NCI-H748 treated with DMSO at 0.1 percent for 48 hours (cell line): ENCODE data around the gene TFG.

Experiments used
- DNase-seq: peaks from one replicate; lab custom pipeline; 2025; lab: John Stamatoyannopoulos, UW

TFG gene

GRCh38 chr3:100706365-100706764 lies 2.9 kb upstream of the TFG start:
- no peak for DNase-seq

GRCh38 chr3:100708644-100708988 lies 678 bp upstream of the TFG start:
- no peak for DNase-seq

- no peak for DNase-seq
Observed at GRCh38 chr3:100709842-100710260, 557 bp downstream of the TFG start.

GRCh38 chr3:100710261-100710968 lies 1.1 kb downstream of the TFG start:
- no peak for DNase-seq

GRCh38 chr3:100715176-100715575 lies 5.9 kb downstream of the TFG start:
- DNase-seq = no peak

- no peak for DNase-seq
Observed at GRCh38 chr3:100717063-100717462, 7.8 kb downstream of the TFG start.

GRCh38 chr3:100717637-100718487 lies 8.6 kb downstream of the TFG start:
- no peak for DNase-seq

- no peak for DNase-seq
Observed at GRCh38 chr3:100719136-100719535, 9.8 kb downstream of the TFG start.

- no peak for DNase-seq
Observed at GRCh38 chr3:100720426-100720825, 11.1 kb downstream of the TFG start.

GRCh38 chr3:100725935-100726513 lies 16.7 kb downstream of the TFG start:
- no peak for DNase-seq

- no peak for DNase-seq
Observed at GRCh38 chr3:100726706-100727105, 17.4 kb downstream of the TFG start.

GRCh38 chr3:100730524-100730923 lies 21.2 kb downstream of the TFG start:
- no peak for DNase-seq

GRCh38 chr3:100732435-100732834 lies 23.1 kb downstream of the TFG start:
- no peak for DNase-seq

- DNase-seq = no peak
Observed at GRCh38 chr3:100737334-100737733, 28.0 kb downstream of the TFG start.

GRCh38 chr3:100740207-100740606 lies 30.9 kb downstream of the TFG start:
- no peak for DNase-seq

GRCh38 chr3:100743535-100743934 lies 34.2 kb downstream of the TFG start:
- DNase-seq = no peak

GRCh38 chr3:100744671-100745070 lies 35.4 kb downstream of the TFG start:
- no peak for DNase-seq

- DNase-seq = no peak
Observed at GRCh38 chr3:100745617-100746016, 36.3 kb downstream of the TFG start.

GRCh38 chr3:100746092-100746491 lies 36.8 kb downstream of the TFG start:
- DNase-seq = no peak

GRCh38 chr3:100748220-100748619 lies 38.9 kb downstream of the TFG start:
- no peak for DNase-seq

- no peak for DNase-seq
Observed at GRCh38 chr3:100748967-100749366, 39.7 kb downstream of the TFG start.

GRCh38 chr3:100753846-100754245 lies 44.6 kb downstream of the TFG start:
- no peak for DNase-seq
